ENCODE measurements around the gene CAMTA1.

CAMTA1 gene

DNA sequence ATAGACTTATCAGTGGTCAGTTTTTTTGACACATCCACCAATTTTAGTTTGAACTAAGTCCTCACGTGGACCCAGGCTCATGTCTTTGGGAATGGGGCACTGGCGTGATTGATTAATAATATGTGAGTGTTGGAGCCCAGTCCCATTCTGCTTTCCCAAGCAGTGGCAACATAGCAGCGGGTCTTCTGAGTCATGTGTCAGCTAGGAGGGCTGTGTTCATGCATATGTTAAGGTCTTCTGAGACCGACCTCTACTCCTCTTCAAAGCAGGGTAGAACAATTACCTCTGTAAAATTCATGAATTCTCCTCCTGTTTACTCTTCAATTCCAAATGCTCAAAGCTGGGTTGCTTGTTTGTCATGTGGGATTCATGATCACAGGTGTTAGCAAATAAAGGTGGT, 291.3 kb downstream of the CAMTA1 start:
- no peak for DNase-seq (ENCODE audit: low read depth in 2 of 2)

DNA sequence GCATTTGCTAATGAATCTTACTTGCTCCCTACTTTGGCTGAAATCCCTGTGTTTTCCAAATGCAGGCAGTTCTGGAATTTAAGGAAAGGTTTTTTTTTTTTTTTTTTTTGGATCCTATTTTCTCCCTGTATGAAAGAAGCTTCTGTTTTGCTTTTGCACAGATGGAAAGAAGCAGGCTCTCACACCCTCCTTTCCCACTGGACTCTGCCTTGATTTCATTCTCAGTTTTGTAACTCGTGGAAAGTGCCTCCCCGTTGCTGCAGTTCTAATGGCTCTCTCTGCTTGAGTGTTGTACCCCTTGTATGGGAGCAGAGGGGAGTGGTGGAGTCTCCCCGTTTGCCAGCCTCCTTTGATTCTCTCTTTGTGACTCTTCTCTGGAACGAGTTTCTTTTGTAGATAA, 291.9 kb downstream of the CAMTA1 start:
- DNase-seq (ENCODE audit: low read depth in 2 of 2), result no peak

DNA sequence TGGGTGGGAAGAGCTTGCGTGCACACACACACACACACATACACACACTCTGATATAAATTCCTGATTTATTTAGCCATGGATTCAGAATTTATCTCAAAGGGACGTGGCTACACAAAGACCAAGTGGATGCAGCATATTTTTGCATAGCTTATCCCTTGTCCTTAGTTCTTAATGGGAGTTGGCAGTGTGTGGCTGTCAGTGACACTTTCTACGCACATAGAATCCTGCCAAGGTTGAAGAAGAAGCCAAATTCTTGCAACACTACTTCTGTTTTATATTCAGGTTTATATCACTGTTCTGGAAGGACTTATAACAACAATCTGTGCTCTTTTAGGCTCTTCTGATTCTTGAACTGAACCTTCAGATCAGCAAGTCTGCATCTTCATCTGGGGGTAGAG, 292.7 kb downstream of the CAMTA1 start:
- no peak for DNase-seq (ENCODE audit: low read depth in 2 of 2)

DNA sequence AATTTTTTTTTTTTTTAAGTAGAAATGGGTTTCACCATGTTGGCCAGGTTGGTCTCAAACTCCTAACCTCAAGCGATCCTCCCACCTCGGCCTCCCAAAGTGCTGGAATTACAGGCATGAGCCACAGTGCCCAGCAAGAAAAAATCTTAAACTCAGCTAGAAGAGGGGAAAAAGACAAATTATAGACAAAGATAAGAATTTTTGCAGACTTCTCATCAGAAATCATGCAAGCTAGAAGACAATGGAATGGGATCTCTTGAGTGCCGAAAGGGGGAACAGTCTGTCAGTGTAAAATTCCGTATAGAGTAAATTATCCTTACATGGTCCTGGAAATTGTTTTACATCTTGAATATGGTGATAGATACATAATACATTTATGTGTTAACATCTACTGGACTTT, 294.4 kb downstream of the CAMTA1 start:
- no peak for DNase-seq (ENCODE audit: low read depth in 2 of 2)

DNA sequence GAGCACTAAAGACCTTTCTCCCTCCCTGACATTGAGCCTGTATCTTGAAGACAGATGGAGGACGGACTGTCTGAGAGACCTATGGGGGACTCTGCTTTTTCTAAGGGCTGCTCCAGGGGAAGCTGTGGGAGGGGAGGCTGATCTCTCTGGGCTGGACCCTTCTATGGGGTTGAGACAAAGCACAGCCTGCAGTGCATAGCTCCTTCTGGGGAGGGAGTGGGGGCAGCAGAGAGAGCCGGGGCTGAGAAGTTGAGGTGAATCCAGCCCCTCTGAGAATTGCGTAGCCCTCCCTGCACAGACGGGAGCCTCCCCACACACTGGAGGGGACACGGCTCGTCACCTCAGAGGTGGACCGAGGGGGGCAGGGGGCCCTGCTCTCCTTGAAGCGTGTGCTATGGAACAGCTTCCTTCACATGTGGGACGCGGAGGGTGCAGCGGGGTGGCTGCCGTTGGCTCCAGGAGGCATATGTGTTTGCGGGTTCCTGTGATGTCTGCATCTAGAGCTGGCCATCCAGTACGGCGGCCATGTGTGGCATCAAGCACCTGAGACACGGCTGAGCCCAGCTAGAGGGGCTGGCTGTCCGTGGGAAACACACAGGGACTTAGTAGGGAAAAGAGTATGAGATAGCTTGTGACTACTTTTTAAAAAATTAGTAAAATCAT, 299.1 kb downstream of the CAMTA1 start:
- DNase-seq (ENCODE audit: low read depth in 2 of 2), result no peak

DNA sequence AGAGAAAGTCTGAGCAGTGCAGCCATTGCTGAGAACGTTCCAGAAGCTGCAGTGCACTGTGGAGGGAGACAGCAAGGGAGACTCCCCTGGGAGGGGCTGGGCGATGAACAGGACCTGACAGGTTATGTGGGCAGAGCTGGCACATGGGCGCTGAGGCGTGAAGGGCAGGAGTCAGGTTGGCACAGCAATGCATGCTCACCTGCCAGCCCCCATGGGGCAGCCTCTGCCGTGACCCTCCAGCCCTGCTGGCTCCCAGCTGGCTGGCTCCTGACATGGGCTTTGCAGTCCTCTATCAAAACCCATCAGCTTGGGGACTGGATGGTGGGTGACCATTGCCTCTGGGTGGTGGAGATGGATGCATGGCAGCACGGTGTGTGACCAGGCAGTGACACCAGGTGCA, 300.3 kb downstream of the CAMTA1 start:
- DNase-seq (ENCODE audit: low read depth in 2 of 2), result no peak

DNA sequence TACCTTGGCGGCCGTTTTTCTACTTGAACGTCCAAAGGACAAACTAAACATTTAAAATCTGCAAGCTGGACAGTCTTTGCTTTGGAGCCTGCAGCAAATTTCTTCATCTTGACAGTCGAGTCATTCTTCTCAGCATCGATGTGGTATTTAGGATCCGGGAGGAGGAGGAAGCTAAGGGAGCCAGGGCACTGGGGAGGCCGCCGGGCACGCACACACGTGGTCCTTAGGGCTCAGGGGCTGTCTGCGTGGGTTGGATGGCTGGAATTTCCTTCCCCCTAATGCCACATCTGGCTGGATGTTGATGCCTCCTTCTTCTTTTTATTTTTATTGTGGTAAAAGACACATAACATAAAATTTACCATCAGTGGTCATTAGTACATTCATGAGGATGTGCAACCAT, 300.9 kb downstream of the CAMTA1 start:
- no peak for DNase-seq (ENCODE audit: low read depth in 2 of 2)

DNA sequence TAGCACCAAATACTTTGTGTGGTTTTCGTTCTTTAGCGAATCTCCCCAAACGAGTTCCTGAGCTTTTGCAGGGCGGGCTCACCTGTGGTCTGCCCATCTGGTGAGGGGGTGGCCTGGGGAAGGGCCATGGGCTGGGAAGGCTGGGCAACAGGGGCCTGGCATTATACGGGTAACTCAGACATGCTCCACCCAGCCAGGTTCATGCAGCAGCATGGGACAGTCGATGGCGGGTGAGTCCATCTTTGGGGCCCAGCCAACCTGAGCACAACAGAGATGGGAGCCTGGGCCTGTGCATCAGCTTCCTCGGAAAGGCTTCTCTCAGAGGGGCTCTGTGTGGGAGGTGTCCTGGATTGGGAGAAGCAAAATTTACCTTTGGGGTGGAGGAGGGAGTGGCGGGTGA, 302.6 kb downstream of the CAMTA1 start:
- DNase-seq (ENCODE audit: low read depth in 2 of 2), result no peak

DNA sequence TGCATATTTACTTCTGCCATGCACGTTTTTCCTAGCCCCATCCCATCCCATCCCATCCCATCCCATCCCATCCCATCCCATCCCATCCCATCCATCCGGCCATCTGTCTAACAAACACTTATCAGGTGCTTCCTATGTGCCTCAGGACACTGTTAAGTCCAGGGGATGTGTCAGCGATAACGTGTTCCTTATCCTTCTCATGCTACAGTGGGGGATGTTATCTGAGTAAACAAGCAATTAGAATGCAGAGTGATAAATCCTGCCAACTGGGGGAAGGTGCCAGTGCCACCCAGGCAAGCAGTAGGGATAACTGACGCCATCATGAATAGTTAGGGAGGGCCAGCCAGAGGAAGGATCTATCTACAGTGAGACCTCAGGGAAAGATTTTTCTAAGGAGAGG, 304.2 kb downstream of the CAMTA1 start:
- no peak for DNase-seq (ENCODE audit: low read depth in 2 of 2)

DNA sequence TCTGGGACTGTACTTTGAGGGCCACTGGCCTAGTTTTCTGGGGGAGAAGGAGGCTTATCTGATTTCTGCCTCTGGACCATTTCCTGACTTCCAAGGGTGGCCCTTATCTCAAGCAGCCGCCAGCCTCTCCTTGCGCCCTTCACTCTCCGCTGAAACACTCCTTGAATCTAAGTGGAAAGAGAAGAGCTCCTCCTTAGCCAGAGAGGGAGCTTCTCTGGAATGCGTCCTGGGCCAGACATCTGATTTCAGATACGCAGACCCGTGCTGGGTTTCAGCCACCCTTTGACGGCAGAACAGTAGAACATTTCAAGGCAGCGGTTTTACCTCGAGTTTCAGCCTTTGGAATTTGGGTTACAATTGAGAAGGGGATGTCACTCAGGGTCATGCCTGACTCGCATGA, 308.0 kb downstream of the CAMTA1 start:
- no peak for DNase-seq (ENCODE audit: low read depth in 2 of 2)

DNA sequence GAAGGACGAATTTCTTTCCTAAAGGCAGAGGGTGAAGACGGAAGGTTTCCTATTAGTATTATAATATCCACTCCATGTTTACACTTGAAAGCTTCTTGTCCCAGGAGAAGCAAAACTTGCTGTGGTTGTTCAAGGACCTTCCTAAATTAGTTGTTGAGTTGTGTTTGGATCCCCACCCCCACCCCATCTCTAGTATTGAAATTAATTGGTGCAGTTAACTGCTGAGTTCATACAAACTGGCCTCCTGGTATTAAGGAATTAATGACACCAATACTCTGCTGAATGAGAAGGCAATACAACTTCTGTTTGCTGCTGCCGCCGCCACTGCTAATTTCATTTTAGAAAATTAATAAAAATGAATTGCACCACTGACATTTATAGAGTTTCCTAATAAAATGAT, 308.8 kb downstream of the CAMTA1 start:
- DNase-seq (ENCODE audit: low read depth in 2 of 2), result no peak

DNA sequence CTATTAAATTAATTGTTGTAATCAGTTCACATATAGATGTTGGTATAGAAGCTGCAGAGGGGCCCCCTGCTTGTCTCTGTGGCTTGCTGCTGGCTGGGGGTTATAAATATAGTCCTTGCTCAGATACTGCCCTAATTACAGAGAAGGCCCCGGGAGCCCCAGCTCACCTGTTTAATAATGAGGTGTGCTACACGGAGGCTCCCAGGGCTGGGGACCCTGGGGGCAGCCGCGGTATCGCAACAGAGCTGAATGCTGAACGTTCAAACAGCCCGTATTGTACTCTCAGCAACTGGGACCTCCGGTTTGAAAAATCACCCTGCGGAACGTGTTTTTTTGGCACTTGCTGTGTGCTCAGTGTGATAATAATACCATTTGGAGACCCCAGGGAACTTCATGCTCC, 309.3 kb downstream of the CAMTA1 start:
- DNase-seq (ENCODE audit: low read depth in 2 of 2), result no peak

DNA sequence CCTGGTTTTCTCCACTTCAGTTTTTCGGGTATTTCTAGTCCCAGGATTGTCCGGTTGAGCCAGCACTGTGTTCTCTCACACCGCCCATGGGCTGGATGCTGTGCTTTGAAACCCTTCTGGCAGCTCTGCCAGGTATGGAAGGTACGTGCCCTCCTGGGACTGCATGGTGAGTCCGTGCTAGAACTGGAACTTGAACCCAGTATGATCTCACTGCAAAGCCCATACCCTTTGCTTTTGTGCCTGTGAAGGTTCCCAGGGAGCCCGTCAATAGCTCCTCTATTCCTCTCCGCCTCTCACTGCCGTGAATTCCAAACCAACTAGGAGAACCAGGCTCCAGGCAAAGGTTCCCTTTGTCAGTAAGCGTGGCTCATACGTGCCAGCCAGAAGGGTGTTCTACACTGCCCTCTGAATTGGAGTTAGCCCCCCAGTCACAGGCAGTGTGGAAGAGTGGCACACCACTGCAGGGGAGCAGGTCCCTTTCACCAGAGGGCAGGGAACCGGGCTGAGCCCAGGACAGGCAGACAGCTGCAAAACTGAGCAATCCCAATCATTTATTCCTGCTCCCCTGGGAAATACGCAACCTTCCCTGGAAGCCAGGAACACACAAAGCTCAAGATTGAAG, 310.2 kb downstream of the CAMTA1 start:
- no peak for DNase-seq (ENCODE audit: low read depth in 2 of 2)

DNA sequence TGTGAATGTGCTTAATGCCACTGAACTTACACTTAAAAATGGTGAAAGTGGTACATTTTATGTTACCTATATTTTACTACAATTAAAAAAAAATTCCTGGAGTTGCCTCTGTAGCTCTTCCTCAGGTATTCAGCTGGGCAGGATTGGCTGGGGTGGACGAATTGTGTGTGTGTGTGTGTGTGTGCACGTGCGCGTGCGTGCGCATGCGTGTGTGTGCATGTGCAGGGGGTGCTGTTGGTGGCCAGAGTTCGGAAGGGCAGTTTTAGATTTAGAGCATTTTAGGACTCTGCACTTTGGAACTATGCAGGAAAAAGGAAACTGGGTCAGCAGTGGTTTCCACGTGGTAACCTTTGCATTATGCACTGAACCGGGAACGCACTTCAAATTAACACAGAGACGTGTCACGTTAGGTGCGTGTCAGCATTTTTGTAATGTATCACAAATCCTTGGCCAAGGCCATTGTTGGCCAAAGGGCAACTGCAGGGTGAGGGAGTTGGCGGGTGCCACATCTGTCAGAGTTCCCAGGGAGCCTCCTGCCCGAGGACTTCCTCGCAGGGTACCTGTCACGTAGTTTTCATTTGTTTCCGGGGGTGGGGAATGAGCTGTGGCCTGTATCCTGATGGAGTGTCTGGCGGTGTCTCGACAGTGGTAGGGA, 312.8 kb downstream of the CAMTA1 start:
- no peak for DNase-seq (ENCODE audit: low read depth in 2 of 2)

DNA sequence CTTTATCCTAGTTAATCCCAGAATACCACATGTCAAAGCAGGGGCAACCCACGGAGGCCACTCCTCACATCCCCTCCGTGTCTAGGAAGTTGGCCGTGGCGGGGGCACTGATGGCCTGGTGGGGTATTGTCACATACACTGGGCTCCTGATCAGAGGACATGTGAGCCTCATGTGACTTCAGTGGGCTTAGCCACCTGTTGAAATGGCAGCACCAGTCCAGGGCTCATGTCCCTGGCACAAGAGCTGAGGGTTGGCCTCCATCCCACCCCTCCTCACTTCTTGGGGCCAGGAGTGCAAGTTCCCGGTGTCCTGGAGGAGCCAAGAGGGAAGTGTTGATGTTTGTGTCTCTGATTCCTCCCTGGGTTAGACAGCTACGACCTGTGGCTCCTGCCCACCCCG, 313.4 kb downstream of the CAMTA1 start:
- no peak for DNase-seq (ENCODE audit: low read depth in 2 of 2)

DNA sequence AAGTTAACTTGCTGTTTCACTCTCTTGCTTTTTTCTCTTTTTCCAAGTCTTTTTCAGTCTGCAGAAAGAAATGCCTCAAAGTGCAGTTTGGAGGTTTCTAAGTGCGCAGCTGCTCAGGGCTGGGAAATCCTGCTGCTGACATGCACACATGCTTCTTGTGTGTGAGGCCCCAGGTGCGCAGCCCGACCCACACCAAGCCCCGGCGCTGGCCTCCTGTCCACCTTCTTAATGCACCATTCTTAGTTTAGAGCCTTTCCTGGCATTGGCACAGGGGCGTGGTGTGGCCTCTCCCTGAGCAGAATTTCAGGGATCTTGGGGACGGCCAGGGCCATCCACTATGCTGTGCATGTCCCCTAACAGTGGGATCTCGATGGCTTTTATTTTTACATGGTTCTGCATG, 315.2 kb downstream of the CAMTA1 start:
- DNase-seq (ENCODE audit: low read depth in 2 of 2), result no peak

DNA sequence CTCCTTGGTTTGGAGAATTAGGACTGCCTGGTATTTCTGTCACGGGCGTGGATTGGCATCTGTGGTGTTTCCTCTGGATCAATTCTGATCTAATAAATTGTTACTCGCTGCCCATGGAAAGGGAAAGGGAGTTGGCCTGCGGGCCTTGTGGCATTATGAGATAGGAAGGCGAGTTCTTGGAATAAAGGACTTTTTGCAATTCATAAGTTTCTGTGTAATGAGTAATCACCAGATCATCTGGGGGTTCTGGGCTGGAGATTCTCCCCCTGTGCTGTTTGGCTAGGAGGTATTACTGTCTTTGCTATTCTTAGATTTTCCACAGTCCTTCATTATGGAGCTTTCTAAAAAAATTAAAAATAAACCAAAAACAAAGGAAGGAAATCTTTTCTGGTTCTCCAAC, 315.9 kb downstream of the CAMTA1 start:
- DNase-seq (ENCODE audit: low read depth in 2 of 2), result no peak

DNA sequence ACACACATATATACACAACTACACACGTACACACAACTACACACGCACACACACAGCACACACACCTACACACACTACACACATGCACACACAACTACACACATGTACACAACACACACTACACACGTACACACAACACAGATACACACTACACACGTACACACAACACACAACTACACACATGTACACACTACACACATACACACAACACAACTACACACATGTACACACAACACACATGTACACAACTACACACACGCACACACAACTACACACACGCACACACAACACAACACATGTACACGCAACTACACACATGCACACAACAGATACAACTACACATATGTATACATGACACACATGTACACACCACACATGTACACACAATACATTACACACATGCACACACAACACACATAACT, 318.1 kb downstream of the CAMTA1 start:
- DNase-seq (ENCODE audit: low read depth in 2 of 2), result no peak

DNA sequence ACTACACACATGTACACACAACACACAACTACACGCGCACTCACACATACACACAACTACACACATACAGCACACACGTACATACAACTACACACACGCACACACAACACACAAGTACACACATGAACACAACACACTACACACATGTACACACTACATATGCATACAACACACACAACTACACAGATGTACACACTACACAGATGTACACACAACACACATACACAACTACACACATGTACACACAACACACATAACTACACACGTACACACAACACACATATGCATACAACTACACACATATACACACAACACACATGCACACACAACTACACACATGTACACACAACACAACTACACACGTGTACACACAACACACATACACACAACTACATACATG, 318.6 kb downstream of the CAMTA1 start:
- no peak for DNase-seq (ENCODE audit: low read depth in 2 of 2)

DNA sequence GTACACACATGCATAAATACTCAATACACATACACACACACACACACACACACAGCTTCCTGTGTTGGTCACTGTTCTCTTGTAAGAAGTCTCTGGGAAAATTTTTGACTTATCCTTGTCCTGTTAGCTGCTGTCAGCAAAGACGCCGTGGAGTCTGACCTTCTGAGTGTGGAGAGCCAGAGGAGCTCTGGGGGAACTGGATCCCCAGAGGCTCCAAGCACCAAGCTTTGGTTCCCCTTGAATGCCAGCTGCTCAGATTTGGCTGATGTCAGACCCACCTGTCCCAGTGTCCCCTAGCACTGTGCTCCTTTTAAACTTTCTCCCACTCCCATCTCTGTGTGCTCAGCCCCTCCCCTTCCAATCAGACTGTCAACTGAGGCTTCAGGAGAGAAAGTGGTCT, 319.1 kb downstream of the CAMTA1 start:
- no peak for DNase-seq (ENCODE audit: low read depth in 2 of 2)

DNA sequence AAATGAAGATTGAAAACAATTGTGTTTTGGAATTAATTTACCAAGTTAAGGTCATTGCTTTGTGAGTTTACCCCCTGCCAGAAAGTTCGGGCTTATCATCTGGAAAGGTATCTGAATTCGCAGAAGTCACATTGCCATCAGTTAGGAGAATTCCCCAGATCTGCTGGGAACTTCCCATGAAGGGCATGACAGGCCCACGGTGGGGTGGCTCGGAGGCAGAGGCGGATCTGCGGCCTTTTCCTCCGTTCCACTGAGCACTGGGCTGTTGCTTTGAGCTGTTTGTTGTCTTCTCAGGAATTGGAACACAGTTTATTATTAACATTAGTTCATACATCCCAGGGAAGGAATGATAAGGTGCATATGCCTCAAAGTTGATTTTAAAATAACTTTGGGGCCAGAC, 320.0 kb downstream of the CAMTA1 start:
- DNase-seq (ENCODE audit: low read depth in 2 of 2), result no peak

DNA sequence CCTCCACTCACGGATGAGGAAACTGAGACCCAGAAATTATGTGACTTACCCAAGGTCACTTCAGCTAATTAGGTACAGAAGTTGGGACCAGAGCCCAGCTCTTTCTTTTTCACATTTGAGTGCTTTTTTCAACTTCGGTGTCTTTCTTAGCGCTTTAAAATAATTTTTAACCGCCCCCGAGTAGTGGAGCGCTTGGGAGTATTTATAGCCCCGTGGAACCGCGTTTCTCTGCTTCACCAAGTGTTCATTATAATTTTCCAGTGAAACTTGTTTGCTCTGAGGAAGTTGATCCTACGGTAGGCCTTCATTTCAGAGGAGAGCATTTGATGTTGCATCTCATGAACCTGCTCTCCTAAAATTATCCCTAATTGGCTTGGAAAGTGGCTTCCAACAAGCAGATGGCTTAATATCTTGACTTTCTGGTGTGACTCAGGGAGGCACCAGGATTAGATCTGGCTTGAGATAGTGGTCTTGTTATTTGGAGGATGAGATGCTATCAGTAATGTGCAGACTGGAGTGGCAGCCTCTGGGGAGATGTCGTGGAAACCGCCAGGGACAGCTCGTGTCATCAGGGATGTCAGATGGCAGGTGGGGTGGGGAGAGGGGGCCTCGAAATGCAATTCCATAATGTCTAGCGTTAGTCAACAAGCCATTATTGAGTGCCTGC, 321.3 kb downstream of the CAMTA1 start:
- DNase-seq (ENCODE audit: low read depth in 2 of 2), result no peak

Data from stimulated activated CD4-positive, alpha-beta T cell treated with anti-CD3 and anti-CD28 coated beads, Interleukin-4, amount 100 ng/mL, for 48 hours (primary cell).